HS-5 (cell line): ENCODE measurements around the gene ICA1.
A peak's percentile ranks its signal among the peaks of the same experiment; 100 is the strongest.
"Not testable (repeated sequence)": the region's sequence is repeated elsewhere in the genome, so short reads cannot be mapped to it uniquely, and the experiment has no call there.

Experiments used
- DNase-seq: peaks from one replicate; pipeline ENCODE4 v3.0.0-alpha.2; 2012; ENCODE audit warnings: low read depth

The ICA1 gene

DNA sequence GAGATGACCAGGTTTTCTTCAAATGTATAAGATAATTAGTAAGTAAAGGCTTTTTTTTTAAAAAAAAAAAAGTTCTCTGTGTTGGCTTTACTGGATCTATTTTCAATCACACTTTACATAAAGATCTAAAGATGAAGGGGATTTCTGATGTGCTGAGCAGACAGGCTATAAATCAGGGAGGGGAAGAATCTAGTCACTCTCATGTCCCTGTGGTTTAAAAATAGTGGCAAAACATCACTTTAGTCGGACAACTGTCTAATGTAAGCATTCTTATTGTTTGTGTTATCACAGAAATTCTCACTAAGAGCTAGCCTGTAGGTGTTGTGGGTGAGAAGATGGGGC lies 132.7 kb downstream of the ICA1 start:
- DNase-seq, result no peak

DNA sequence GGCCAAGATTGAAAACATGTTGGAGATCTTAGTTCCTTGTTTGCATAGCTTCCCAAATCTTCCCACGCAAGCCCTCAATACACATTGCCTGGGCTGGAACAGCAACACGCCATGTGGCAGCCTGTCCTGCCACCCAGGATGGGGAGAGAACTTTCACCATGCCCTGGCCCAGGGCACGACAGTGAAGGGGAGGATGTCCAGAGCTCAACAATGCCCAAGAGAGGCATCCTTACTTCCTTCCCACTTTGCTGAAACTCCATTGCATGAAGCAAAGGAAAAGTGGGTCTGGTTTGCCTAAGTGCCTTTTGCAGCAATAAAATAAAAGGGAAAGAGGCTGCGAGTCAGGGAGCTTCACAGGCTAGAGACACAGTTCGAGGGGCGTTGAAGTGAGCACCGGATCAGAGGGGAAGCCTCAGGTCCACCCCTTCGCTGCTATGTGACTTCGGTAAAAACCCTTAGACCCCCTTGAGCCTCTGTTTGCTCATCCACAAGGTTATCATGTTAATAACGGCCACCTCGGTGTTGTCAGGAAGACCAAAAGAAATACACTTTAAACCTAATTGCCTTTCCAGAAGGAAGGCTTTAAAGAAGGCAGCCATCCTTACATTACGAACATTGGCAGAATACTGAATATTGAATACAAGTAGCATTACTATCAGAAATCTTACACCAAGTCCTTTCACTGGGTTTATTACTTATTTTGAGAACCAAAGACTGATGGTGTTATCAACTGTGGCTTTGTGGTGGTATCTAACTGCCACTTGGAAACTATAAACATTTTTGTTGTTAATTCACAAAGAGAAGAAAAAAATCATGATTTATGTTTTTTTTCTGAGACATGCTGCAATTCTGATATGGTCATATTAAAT lies 133.3 kb downstream of the ICA1 start:
- DNase-seq, result no peak

DNA sequence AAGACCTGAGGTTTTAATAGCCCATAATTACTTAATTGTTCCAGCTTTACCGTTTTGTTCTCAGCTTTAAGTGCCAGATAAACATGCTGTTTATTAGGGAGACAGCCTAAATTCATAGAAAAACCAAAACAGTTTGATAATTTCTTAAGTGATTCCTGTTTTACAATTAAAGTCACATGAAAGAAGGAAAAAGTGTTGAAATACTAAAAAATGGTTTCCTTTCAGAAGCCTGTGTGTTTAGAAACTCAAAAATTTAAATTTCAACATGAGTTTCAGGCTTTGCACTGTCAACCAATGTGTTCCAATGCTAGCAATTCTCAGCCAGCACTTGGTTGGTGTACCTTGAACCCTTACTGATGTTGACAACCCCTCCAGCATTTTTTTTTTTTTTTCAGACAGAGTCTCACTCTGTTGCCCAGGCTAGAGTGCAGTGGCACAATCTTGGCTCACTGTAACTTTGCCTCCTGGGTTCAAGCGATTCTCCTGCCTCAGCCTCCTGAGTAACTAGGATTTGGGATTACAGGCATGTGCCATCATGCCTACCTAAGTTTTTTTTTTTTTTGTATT lies 135.3 kb downstream of the ICA1 start:
- no peak for DNase-seq

DNA sequence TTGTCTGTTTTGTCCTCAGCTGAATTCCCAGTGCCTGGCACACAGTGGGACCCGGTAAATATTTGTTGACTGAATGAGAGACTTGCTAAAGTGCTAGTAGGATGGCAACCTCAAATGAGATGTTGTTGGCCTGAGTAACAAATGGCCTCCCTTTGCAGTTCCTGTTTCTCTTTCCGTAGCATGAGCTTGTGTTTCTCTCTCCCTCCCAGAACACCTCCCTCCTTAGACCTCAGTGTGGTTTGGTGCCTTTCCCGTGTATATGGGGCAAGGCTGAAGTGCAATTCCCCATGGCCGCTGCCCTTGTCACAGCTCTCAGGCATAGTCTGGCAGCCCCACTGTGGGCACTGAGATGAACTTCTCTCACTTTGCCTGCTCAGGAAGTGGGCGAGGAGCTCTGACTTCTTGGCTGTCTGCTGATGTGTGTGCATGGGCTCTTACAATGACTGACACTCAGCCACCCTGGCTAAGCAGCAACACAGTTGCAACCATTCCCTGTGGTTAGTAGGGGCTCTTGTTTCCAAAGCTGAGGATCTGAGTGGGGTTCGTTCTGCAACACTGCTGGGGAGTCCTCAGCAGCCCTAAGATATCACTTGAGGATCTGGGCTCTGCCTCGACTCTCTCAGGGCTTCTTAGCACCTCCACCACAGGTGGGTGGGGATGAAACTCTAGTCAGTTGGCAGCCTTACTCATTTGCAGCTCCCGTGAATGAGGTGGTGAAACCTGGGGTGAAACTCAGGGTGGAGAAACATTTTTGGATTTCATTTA lies 136.1 kb downstream of the ICA1 start:
- no peak for DNase-seq

DNA sequence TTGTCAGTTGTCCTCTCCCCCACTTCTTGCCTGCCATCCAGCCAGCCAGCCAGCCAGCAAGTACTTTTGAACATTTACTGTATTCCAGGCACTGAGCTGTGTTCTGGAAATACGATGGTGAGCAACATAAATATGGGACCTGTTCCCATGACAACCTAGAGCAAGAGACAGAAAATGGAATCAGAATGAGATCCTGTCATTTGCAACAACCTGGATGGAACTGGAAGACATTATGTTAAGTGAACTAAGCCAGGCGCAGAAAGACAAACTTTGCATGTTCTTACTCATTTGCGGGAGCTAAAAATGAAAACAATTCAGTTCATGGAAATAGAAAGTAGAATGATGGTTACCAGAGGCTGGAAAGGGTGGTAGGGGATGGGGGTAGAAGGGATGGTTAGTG lies 140.7 kb downstream of the ICA1 start:
- no peak for DNase-seq

DNA sequence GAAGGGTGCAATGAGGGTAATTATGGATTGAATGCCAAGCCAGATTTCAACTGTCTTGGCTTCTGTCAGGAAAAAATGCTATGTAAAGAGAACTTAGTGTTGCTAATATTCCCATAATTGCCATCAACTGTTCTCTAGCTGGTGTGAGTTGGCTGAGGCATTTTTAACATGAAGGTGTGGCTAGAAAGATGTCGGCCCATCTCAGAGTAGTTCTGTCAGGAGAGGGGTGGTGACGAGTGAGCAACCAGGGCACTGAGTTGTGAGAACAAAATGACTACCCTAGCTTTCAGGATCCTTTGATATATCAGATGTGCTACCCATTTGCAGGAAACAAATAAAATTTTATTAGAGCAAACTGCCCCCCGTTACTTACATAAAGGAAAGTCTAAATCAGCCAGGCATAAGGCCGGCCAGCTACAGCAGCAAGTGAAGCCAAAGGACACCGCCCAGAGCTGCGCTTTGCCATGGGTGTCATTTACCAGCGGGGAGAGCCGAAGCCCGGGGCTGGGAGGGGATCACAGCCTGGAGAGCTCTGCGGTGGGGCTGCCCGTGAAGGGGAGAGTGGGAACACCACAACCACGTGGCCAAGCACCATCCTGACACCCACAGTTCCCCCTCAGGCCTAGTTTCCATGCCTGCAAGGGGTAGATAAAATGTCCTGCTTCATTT lies 141.4 kb downstream of the ICA1 start:
- DNase-seq, result no peak

DNA sequence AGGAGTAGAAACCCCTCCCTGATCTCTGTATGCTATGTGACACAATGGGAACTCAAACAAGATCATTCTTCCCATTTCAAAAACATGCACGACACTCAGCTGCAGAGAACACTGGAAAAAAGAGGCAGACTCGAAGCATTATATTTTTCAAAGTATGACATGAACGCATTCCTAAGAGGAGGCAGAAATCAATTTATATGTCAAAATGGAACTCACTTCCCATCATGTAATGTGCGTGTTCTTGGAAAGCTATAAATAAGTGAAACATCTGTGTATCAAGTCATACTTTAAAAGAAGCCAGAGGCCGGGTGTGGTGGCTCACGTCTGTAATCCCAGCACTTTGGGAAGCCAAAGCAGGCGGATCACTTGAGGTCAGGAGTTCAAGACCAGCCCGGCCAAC lies 142.7 kb downstream of the ICA1 start:
- DNase-seq, result no peak

DNA sequence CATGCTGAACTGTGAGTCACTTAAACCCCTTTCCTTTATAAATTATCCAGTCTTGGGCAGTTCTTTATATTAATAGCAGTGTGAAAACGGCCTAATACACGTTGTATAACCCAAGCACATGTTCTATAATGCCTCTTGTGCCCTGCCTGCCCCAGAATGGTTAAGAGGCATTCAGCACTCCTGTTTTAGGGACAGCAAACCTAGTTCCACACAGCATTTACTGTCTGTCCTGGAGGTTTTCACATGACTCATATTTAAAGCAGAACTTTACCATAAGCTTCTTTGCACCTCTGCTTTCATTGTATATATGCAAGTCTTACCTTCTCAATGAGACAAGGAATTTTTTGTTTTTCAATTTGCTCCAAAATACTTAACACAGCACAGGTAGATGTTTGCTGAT lies 144.8 kb downstream of the ICA1 start:
- no peak for DNase-seq

DNA sequence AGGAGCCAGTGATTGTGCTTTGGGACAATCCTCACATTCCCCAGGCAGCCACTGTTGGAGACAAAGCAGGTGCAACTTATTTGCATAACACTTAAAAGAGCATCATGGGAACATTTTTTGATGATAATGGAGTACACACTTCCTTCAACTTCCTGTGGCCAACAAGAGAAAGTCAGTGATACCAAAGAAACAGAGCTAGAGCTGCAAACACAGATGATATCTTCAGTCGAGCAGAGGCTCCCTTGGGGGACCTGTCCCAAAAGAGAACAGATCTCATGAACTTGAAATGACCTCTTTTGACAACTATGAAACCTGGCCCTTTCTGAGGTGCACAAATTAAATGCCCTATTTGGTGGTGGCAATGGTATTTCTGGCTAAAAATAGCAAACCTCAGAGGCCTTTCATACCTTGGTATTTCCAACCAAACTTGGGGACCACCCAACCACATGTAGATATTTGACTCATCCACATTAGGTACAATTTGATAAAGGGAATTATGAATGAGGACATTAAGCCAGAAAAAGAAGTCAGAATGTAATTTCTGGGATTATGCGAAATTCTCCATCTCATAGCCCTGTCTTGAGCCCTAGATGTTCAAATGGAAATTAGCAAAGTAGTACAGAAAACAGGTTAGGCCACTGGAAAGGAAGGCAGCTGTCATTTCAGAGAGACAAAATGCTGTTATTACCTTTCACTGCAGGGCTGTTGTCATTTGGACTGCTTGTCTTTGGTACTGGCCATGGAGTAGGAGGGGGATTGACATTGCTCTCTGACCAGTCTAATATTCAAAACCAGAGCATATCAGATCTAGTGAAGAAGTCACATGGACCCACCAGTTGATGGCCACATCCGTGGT lies 146.2 kb downstream of the ICA1 start:
- DNase-seq, result no peak

DNA sequence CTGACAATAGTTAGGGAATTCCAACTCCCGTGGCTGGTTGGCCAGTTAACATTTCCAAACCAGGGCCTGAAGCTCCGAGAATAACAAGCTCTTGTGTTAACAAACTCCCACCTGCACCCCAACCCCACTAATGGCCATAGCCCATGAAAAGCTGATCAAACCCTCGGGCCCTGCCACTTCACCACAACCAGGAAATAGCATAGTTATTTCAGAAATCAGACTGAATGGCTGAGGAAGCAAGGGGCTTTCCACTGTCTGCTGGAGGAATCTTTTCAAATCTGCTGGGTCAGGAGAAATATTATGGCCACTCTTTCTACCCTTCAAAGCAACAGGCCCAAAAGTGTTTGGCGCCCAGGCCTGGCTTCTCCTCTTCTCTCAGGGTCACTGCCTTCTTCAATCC lies 147.8 kb downstream of the ICA1 start:
- no peak for DNase-seq

DNA sequence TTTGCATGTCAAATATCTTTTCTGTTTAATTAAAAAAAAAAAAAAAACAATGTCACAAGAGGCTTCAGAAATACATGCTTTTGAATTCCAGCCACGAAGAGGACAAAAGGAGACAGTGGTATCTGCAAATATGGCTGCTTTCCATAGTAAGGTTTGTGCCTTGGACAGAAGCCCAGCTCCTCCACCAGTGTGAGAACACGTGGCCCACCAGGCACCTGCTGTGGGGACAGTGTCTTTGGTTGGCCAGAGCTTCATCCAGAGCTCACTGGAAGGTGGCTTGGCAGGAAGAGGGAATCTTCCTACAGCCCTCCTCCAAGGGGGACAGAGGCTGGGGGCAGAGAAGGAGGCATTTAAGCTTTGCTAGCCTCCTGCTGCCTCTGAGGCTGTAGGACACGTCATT lies 148.8 kb downstream of the ICA1 start:
- no peak for DNase-seq

DNA sequence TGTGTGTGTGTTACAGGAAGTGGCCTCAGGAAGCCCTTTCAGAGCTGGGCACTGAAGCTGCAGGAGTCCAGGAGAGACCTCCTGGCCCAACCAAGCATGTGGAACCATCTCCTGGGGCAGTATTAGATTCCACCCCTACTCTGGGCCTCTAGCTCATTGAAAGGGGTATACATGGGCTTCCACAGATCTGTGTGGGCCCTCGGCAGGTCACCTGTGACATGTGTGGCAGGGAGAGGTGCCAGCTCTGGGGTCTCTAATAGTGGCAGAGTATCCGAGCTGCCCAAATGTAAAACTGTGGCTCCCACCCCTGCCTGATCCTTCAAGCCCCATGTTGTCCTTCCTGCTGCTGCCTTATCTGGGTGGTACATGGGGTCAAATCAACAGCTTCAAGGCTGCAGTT lies 149.3 kb downstream of the ICA1 start:
- no peak for DNase-seq

DNA sequence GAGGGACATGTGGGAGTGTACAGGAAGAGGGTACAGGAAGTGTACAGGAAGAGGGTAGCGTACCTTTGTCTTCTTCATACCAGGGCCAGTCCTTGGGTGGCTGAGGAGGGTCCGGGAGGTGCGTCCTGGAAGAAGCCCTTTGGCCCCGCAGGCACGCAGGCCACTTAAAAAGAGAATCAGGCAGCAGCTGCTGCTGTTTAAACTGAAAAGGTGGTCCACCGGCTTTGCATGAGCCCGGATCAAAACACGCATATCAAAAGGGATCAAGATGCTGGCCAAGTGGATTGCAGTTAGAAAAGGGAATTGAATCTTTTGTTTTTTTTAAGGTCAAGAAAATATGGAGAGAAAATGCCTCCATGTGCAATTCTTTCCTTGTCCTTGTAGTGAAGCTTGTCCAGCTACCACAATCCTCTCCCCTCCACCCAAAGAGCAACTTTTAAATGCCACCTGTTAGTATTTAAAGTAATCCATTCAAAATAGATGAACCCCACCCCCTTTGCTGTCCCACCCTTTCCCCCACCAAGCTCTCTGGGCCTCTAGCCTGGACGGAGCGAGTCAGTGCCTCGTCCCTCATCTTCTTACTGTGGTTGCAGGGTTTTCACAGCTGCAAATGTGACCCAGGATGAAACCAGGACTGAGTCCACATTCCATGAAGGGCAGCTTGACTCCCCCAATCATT lies 150.5 kb downstream of the ICA1 start:
- no peak for DNase-seq

DNA sequence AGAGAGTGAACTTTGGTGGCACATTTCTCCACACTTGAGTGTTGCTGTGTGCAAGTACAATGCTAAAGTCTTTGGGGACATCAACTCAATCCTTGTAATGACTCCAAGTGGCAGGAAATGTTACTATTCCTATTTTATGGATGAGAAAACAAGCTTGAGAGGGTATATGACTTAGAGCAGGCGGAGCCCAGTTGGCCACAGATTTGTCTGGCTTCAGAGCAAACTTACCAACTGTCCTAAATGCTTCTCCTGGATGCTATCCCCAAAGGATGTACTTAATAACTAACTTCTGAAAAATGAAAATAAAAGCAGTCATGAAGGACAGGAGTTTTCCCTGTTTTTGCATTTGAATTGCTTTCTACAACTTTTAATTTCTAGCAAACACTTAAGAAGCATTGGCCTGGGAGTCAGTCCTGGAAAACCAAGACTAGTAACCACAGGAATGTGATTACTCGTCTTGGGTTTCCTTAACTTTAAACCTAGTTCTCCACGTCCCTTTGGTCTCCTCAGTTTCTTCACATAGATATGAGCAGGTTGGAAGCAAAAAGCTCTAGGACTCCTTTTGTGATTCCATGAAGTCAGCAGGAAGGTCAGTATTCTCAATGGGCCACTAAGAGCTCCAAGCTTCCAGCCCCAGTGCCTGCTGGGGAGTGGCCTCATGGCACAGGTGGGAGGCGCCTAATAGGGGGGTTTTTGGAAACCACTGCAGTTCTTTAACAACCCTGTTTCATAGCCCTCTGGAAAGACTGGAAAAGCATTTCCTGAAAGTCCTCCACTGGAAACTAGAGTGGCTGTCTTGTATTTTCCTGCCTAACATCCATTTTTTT lies 152.6 kb downstream of the ICA1 start:
- peak; percentile 49 for DNase-seq

DNA sequence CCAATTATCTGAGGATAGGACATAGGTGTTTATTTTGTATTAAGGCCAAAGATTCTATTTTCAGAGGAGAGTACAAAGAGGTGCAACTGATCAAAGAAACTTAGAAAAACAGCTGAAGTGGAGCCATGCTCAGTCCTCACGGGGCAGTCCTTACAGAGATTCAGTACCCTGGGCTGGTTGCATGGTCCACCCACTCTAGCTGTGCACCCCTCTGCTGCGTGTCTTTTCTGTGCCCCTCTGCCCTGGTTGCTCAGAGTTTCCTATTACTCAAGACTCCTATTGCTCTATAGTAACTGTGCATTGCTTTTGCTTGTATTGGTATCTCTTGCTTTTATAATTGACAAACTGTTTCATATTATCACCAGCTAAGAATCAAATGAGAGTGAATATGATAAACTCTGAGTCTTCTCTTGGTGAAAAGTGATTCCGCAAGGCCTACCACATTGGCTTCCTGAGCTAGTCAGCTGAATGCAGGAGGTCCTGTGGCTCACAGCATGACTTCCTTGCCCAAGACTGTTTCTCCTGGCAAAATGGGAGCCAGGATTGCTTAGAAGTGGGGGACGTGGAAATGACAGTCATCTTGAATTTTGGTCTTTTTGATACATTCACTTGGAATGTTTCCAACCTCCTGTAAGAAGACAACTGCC lies 156.4 kb downstream of the ICA1 start:
- no peak for DNase-seq

DNA sequence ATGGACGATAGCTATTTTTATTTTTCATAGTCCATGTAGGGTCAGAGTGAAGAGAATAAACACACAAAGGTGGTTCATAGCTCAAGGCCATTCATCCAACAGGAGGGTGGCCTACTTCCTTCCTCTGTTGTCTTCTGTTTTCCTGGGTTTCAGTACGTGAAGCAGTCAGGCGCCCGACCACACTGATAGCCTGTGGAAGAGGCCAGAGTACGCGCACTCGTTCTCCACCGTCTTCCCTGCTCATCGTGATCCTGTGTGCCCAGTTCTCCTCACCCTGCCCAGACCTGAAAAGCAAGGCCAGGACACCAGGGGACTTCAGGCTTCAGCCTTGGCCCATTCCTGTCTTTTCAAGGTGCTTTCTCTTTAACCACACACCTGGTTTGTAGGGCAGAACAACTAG lies 158.7 kb downstream of the ICA1 start:
- no peak for DNase-seq

DNA sequence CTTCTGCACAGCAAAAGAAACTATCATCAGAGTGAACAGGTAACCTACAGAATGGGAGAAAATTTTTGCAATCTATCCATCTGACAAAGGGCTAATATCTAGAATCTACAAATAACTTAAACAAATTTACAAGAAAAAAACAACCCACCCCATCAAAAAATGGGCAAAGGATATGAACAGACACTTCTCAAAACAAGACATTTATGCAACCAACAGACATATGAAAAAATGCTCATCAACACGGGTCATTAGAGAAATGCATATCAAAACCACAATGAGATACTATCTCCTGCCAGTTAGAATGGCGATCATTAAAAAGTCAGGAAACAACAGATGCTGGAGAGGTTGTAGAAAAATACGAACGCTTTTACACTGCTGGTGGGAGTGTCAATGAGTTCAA lies 160.7 kb downstream of the ICA1 start:
- DNase-seq, result not testable (repeated sequence)

DNA sequence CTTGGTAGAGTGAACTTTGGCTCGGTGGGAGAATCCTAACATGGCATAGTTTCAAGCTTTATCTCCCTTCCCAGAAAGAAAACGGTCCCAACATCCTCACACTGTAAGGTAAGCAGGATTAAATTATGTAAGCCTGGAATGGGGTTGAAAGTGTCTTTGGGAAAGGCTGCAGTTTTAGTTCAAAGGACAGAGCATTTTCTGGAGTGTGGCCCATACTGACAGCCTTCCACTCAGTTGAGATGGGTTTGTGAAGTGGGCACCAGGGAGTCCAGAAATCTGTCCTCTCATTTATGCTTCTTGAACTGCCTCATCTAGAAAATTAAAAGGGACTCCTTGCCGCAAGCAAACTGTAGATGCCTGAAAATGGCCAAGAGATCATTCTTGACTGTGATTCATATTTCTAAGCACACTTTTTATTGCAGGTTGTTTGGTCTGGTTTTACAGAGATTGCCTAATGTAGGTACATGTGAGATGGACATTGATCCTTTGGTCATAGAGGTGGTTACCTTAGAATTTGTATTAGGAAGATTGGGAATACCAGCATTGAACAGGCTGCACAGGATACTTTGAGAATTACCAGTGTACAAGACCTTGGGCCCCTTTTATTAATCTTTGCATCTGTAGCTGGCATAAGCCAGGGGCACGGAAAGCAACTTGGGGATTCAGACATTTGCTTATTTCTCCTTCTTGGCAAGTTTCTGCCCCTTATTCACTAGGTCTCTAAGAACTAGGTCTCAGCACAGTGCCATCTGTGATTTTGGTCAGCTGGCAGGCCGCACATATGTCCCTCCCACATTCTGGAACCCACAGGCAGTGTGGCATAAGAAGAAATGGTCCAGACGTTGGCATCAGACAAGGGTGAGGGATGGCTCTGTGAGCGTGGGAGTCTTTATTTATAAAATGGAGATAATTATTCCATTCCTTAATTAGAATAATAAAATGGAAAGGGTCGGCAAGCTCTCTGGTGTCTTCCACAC lies 167.5 kb downstream of the ICA1 start:
- DNase-seq, result no peak

DNA sequence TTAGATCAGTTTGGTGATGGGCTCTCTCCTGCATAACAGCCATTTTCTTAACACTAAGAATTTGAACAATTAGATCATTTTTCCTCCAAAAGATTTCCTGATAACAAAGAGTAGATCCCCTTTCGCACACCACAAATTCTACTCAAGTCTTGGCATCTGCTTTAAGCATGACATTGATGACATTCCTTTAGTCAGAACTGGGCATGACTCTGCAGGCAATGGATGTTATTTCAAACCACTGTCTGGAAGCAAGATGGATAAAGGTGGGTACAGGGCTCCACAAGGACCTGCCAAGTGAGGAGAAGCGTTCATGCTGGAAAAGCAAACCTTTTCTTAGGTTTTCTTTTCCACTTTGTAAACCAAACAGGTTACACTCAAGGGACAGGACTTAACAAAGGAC lies 169.8 kb downstream of the ICA1 start:
- no peak for DNase-seq
